DMS153 treated with DMSO at 0.1 percent for 48 hours (cell line): ENCODE measurements around the gene SLAMF9.

Experiments used
- DNase-seq: peaks from one replicate; lab custom pipeline; 2025; ENCODE audit not compliant: unreplicated experiment; lab: John Stamatoyannopoulos, UW

Gene SLAMF9

GRCh38 chr1:159953536-159954515 lies at the start of gene SLAMF9:
TSS of gene SLAMF9 (minus strand) at chr1:159954237. CDS start at chr1:159954137, 100 bp downstream.
- no peak for DNase-seq

DNA sequence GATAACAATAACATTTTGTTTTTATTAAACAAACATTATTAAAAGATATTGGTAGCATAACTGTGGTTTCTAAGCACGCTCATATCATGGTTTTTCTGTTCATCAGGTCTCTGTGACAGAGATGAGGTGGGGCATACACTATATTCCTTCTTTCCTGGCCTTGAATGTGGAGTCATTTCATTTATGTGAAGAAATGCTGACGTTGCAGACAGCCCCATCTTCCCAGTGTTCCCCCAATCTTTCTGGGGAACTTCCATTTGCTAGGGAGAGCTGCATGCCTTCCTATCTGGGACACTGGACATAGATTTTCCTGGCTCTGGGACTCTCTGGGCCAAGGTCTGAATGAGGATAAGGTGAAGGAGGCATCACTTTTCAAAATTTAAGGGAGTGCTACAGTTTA lies 47.4 kb upstream of the SLAMF9 start:
- no peak for DNase-seq

GRCh38 chr1:159999204-159999603 lies 45.2 kb upstream of the SLAMF9 start:
- no peak for DNase-seq

GRCh38 chr1:159996653-159997052 lies 42.6 kb upstream of the SLAMF9 start:
- DNase-seq: no peak

- DNase-seq: no peak
Observed at GRCh38 chr1:159994896-159995295, 40.9 kb upstream of the SLAMF9 start.

DNA sequence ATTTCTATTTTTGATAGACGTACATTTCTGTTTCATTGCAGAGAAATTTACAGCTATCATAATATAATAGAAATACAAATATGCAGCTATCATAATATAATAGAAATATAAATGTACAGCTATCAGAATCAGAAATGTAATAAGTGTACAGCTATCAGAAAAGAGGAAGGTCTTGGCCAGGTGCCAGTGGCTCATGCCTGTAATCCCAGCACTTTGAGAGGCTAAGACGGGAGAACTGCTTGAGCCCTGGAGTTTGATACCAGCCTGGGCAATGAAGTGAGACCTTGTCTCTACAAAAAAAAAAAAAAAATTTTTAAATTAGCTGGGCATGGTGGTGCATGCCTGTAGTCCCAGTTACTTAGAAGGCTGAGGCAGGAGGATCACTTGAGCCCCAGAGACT lies 39.9 kb upstream of the SLAMF9 start:
- no peak for DNase-seq

- DNase-seq: no peak
Observed at GRCh38 chr1:159992161-159992560, 38.1 kb upstream of the SLAMF9 start.

GRCh38 chr1:159991513-159991912 lies 37.5 kb upstream of the SLAMF9 start:
- DNase-seq: no peak

GRCh38 chr1:159990005-159990404 lies 36.0 kb upstream of the SLAMF9 start:
- no peak for DNase-seq

- DNase-seq: no peak
Observed at GRCh38 chr1:159989581-159989980, 35.5 kb upstream of the SLAMF9 start.

GRCh38 chr1:159988006-159988405 lies 34.0 kb upstream of the SLAMF9 start:
- no peak for DNase-seq

GRCh38 chr1:159987186-159987585 lies 33.1 kb upstream of the SLAMF9 start:
- DNase-seq: no peak

DNA sequence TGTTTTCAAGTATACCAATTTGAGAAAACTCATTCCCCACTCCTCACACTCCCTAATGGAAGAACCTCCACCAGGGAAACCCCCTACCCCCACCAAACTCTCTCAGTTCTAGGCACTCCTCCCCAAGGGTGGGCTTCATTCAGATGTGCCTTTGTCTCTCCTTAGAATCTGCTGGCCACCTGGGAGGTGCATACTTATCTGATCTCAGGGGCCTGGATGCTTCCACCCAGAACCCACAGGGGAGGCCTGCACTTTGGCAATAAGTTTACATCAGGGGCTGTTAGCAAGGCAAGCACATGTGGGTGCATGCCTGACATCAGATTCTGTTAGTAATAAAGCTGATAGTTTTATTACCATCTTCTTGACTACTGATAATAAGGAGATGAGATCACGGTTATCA lies 32.5 kb upstream of the SLAMF9 start:
- no peak for DNase-seq

DNA sequence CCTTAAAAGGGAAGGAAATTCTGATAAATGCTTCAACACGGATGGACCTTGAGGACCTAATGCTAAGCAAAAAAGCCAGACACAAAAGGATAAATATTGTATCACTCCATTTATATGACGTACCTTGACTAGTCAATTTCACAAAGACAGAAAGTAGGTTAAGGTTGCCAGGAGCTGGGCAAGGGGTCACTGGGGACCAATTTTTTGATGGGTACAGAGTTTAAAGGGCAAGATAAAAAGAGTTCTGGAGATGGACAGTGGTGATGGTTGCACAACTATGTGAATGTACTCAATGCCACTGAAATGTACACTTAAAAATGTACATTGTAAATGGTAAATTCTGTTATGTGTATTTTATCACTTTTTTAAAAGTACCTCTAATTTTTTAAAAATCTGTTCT lies 32.1 kb upstream of the SLAMF9 start:
- DNase-seq: no peak

DNA sequence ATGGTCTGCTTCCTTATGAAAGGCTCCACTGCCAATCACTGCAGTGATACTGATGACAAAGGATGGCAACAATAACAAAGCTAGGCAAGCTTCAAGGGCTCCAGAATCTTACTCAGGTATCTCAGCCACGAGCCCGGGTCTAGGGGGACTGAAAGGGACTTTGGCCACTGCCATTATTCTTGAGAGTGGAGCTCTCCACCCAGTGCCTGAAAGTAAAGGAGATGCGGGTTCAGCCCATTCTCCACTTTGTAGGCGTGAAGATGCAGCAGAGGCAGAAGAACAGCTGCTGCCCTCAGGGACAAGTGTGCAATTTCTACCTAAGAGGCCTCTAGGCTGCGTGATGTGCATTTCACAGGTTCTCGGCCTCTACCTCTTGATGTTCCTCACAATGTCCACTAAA lies 31.4 kb upstream of the SLAMF9 start:
- DNase-seq: no peak

DNA sequence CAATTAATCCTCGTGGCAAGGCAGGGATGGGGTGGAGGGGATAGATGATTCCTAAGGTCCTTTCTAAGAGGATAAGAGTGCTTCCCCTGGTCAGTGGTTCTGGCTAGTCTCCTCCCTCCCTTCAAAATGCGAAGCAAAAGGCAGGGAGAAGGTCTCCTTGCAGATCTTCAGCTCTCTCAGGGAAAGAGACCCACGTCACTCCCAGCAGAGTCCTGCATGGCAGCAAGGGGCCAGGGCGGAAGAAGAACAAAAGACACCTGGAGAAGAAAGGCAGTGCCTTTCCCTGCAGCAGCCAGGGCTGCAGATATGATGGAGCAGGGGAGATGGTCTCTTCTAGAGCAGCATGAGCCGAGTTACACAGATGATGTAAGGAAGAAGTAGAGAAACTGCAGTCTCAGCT lies 29.6 kb upstream of the SLAMF9 start:
- no peak for DNase-seq

GRCh38 chr1:159982280-159982679 lies 28.2 kb upstream of the SLAMF9 start:
- DNase-seq: no peak

DNA sequence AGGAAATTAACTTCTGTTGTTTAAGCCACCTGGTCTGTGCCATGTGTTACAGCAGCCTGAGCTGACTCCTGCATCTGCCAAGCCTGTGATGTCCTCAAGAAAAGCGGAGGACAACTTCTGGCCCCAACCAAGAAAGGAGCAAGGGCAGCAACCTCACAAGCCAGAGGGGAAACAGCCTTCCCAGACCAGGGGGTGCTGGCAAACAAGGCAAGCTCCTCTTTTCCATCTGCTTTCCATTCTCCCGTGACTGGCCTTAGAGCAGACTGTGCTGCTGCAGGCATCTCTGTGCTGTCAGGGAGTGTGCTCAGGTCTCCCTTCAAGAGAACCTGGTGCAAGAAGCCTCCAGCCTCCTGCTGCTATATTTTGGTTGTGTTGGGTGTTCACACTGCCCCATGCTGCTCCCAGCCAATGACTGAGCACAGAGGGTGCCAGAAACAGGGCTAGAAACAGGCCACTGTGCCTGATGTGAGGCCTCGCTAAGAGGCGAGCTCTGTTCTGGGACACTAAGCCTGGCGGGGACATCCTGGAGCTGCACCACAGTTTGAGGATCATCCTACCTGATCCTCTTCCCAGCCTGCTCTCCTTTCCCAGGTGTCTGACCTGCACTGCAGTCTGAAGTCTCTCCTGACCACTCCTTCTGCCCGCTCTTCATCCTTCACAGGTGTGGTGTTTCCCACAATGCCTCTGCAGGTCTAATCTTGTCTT lies 27.5 kb upstream of the SLAMF9 start:
- DNase-seq: no peak

DNA sequence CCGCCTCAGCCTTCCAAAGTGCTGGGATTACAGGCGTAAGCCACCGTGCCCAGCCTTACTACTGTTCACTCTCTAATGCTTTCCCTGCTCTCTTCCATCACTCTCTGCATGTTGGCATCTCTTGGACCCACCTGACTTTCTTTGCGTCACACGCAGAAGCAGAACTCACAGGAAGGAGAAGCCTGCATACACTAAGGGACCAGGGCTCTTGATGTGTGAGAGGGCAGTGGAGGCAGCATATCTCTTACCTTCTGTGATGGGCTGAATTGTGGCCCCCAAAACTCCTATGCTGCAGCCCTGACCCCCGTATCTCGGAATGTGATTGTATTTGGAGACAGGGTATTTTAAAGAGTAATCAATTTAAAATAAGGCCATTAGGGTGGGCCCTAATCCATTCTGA lies 26.7 kb upstream of the SLAMF9 start:
- no peak for DNase-seq

GRCh38 chr1:159980076-159980475 lies 26.0 kb upstream of the SLAMF9 start:
- DNase-seq: no peak

DNA sequence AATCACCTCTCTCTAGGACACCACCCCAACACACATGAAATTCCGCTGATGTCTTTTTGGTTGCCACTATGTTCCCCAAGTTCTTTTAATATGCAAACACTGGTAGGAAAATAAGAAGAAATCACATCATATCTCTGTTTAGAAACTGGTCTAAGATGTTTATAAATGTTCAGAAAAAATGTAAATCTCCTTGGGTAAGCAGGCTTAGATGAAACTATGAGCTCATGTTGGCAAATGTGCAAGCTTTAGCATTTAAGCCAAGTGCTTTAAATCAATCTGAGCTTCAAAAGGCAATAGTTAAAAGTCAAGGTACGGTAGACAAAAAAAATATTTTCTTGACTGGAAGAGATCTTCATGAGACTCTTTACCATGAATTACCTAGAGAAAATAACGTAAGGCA lies 25.2 kb upstream of the SLAMF9 start:
- no peak for DNase-seq

GRCh38 chr1:159978107-159978398 lies 24.0 kb upstream of the SLAMF9 start:
- no peak for DNase-seq
